PFSK-1 (cell line): ENCODE data around the gene RBM18.

Experiments
- FOXP2 ChIP-seq: optimal IDR thresholded peaks from 2 replicates; pipeline ENCODE3; 2011; ENCODE audit warnings: borderline replicate concordance, control low read depth, inconsistent platforms; ENCODE audit not compliant: insufficient read depth; ENCODE audit errors: extremely low read length, extremely low read depth
- POLR2AphosphoS5 ChIP-seq: IDR thresholded peaks from 2 replicates; pipeline ENCODE4 v1.6.1; 2012; ENCODE audit warnings: low read depth, mild to moderate bottlenecking, control low read depth, low read length, moderate library complexity
- SIN3A ChIP-seq: IDR thresholded peaks from 2 replicates; pipeline ENCODE4 v1.6.1; 2012; ENCODE audit warnings: mild to moderate bottlenecking, low read length, moderate library complexity, borderline replicate concordance; ENCODE audit not compliant: insufficient read depth
- TAF1 ChIP-seq: IDR thresholded peaks from 2 replicates; pipeline ENCODE4 v1.6.1; 2012; ENCODE audit warnings: low read length, control low read depth, borderline replicate concordance; ENCODE audit not compliant: insufficient read depth

GRCh38 chr9:122218935-122219855, 45.4 kb downstream of the RBM18 start:
- TF ChIP-seq POLR2AphosphoS5 = no peak
- TF ChIP-seq SIN3A = no peak
- TF ChIP-seq TAF1 = no peak
- TF ChIP-seq FOXP2 = no peak
